ENCODE data around the gene DPYD. TPM values are rescaled to one million over a fixed set of nuclear protein-coding genes. Genes with fewer than 3 reads are reported as not detected.

Gene DPYD
- total and polyA plus RNA-seq, 10 of the 15 experiments (the other 5 are each of a cell fraction or from before 2014, with no cell fraction given), result 5.7 to 23.8 (median 10.2) TPM

- Histone ChIP-seq H3K4me1 (ENCODE audit: control insufficient read depth, insufficient read depth, low read length) (no peaks in the 10 kb centered on the region), H2AFZ (ENCODE audit: control insufficient read depth, low read depth, low read length) (no peak overlapping the region), H3K36me3 (ENCODE audit: control insufficient read depth in 2 of 2, insufficient read depth in 2 of 2, low read length in 1 of 2) (no peaks in the 10 kb centered on the region), H3K27ac (ENCODE audit: control insufficient read depth, insufficient read depth) (no peak overlapping the region), H3K79me2 (ENCODE audit: control insufficient read depth, insufficient read depth, low read length) (no peaks in the 10 kb centered on the region), H3K9me3 (replicated peaks; ENCODE audit: control insufficient read depth, insufficient read depth, low read length) (no peaks in the 10 kb centered on the region), H3K4me3 (no peak overlapping the region), H4K20me1 (ENCODE audit: control insufficient read depth, insufficient read depth) (no peaks in the 10 kb centered on the region), H3K4me2 (ENCODE audit: control insufficient read depth, insufficient read depth) (no peak overlapping the region), H3K9ac (ENCODE audit: control insufficient read depth, insufficient read depth, low read length) (no peak overlapping the region), H3K27me3 (replicated peaks in 1 of 2; ENCODE audit: control insufficient read depth in 2 of 2, insufficient read depth in 2 of 2, low read length in 1 of 2) (no peaks in the 10 kb centered on the region)
- in situ Hi-C loops (cut with MboI), result no loop called here
- DNase-seq (ENCODE audit: low read depth, low spot score) (no peak), ATAC-seq (no peak), FAIRE-seq (no peak)
- SMC1A ChIA-PET (ENCODE audit: uncharacterized antibody, unreplicated experiment), result no interaction called here
- intact Hi-C loops (cut with micrococcal nuclease; ENCODE audit: unreplicated experiment), result no loop called here
- RAD21 ChIA-PET (ENCODE audit: unreplicated experiment), result no interaction called here
- no TSS peak for BruUV-seq (replicated peaks)
- POLR2A ChIA-PET, result no interaction called here
- TF ChIP-seq IKZF2 (IDR thresholded peaks at IDR 0.05) (no peak), SKIL (IDR thresholded peaks at IDR 0.05; ENCODE audit: low read depth, poor library complexity, severe bottlenecking) (no peak), MLLT1 (IDR thresholded peaks at IDR 0.05) (no peak), PAX5 (IDR thresholded peaks at IDR 0.05; ENCODE audit: borderline replicate concordance, low read depth, low read length) (no peak), TBL1XR1 (IDR thresholded peaks at IDR 0.05; ENCODE audit: low read depth, low read length) (no peak), CHD1 (IDR thresholded peaks at IDR 0.05; ENCODE audit: low read depth, low read length) (no peak), HCFC1 (IDR thresholded peaks at IDR 0.05; ENCODE audit: low read length) (no peak), TCF12 (IDR thresholded peaks at IDR 0.05; ENCODE audit: low read depth, low read length) (no peak), POLR2AphosphoS5 (IDR thresholded peaks at IDR 0.05; ENCODE audit: low read length) (no peak)
- CTCF ChIA-PET, result interaction anchor here (0.5 to 1.0 kb wide), 3 partner anchors 11 to 214 kb away, joined by 3 to 5 read pairs (median 3); no protein-coding TSS in a partner anchor
These were observed 614.3 kb downstream of the DPYD start for GRCh38 chr1:97306504-97306903.

Data from GM12878 (cell line).